ENCODE data around the gene PIAS1.
"Not testable (repeated sequence)": the region's sequence is repeated elsewhere in the genome, so short reads cannot be mapped to it uniquely, and the experiment has no call there.

PIAS1 gene

GRCh38 chr15:68114840-68115239 is 60.7 kb downstream of the PIAS1 start:
- DNase-seq (ENCODE audit: low spot score), result no peak

GRCh38 chr15:68124700-68125099 is 70.6 kb downstream of the PIAS1 start:
- no peak for DNase-seq (ENCODE audit: low spot score)

GRCh38 chr15:68126396-68126795 is 72.3 kb downstream of the PIAS1 start:
- DNase-seq (ENCODE audit: low spot score), result no peak

GRCh38 chr15:68129072-68129471 is 75.0 kb downstream of the PIAS1 start:
- no peak for DNase-seq (ENCODE audit: low spot score)

GRCh38 chr15:68130851-68131250 is 76.7 kb downstream of the PIAS1 start:
- no peak for DNase-seq (ENCODE audit: low spot score)

GRCh38 chr15:68137096-68137495 is 83.0 kb downstream of the PIAS1 start:
- no peak for DNase-seq (ENCODE audit: low spot score)

- no peak for DNase-seq (ENCODE audit: low spot score)
Measured at GRCh38 chr15:68143129-68143528, 89.0 kb downstream of the PIAS1 start.

GRCh38 chr15:68143785-68144184 is 89.7 kb downstream of the PIAS1 start:
- no peak for DNase-seq (ENCODE audit: low spot score)

GRCh38 chr15:68145706-68146105 is 91.6 kb downstream of the PIAS1 start:
- DNase-seq (ENCODE audit: low spot score), result no peak

GRCh38 chr15:68148039-68148438 is 93.9 kb downstream of the PIAS1 start:
- no peak for DNase-seq (ENCODE audit: low spot score)

GRCh38 chr15:68149059-68149458 is 94.9 kb downstream of the PIAS1 start:
- peak; percentile 29 for DNase-seq (ENCODE audit: low spot score)

- DNase-seq (ENCODE audit: low spot score), result no peak
Measured at GRCh38 chr15:68150187-68150586, 96.1 kb downstream of the PIAS1 start.

GRCh38 chr15:68151277-68151676 is 97.2 kb downstream of the PIAS1 start:
- DNase-seq (ENCODE audit: low spot score), result no peak

- DNase-seq (ENCODE audit: low spot score), result no peak
Measured at GRCh38 chr15:68152342-68152741, 98.2 kb downstream of the PIAS1 start.

- DNase-seq (ENCODE audit: low spot score), result peak; percentile 23
Measured at GRCh38 chr15:68154923-68155559, 100.9 kb downstream of the PIAS1 start.

- DNase-seq (ENCODE audit: low spot score), result no peak
Measured at GRCh38 chr15:68157074-68157473, 103.0 kb downstream of the PIAS1 start.

GRCh38 chr15:68158046-68158628 is 104.0 kb downstream of the PIAS1 start:
- DNase-seq (ENCODE audit: low spot score), result no peak

GRCh38 chr15:68163191-68163590 is 109.1 kb downstream of the PIAS1 start:
- no peak for DNase-seq (ENCODE audit: low spot score)

- DNase-seq (ENCODE audit: low spot score), result no peak
Measured at GRCh38 chr15:68166847-68167246, 112.7 kb downstream of the PIAS1 start.

GRCh38 chr15:68172037-68172436 is 117.9 kb downstream of the PIAS1 start:
- DNase-seq (ENCODE audit: low spot score), result not testable (repeated sequence)

GRCh38 chr15:68173119-68173518 is 119.0 kb downstream of the PIAS1 start:
- DNase-seq (ENCODE audit: low spot score), result no peak

GRCh38 chr15:68175526-68175925 is 121.4 kb downstream of the PIAS1 start:
- no peak for DNase-seq (ENCODE audit: low spot score)

GRCh38 chr15:68176601-68177000 is 122.5 kb downstream of the PIAS1 start:
- no peak for DNase-seq (ENCODE audit: low spot score)

- no peak for DNase-seq (ENCODE audit: low spot score)
Measured at GRCh38 chr15:68177742-68178141, 123.6 kb downstream of the PIAS1 start.
